Panc1 (cell line): Measurements from ENCODE around the gene PRKD1. TPM values are rescaled to one million over a fixed set of nuclear protein-coding genes. Genes with fewer than 3 reads are reported as not detected.
A peak's percentile ranks its signal among the peaks of the same experiment; 100 is the strongest.

ENCODE experiments used
- ATAC-seq: fragments of 200-7000 bp; cut with Tn5 transposase; 2 replicates; pipeline ENCODE4 v1.9.1; 2020; ENCODE audit warnings: mild to moderate bottlenecking, moderate library complexity
- BruUV-seq: library from RNA; stranded (reverse); fragments of 400-500 nt; replicated peaks from 2 replicates; lab custom pipeline; 2021; lab: Mats Ljungman, UMichigan
- CTCF ChIA-PET: fragments of 300-600 bp; sonication (Branson Sonifier 250); formaldehyde crosslinking; loops from one replicate; lab custom pipeline; 2022; ENCODE audit warnings: antibody characterized with exemption; lab: Charles Lee
- POLR2A ChIA-PET: fragments of 300-600 bp; sonication (Branson Sonifier 250); formaldehyde crosslinking; loops from one replicate; lab custom pipeline; 2022; ENCODE audit warnings: antibody characterized with exemption; lab: Charles Lee
- DNase-seq: peaks from one replicate; pipeline ENCODE4 v3.0.0-alpha.2; 2010; ENCODE audit warnings: low read depth, low spot score
- H3K27ac ChIP-seq: 2 replicates; pipeline ENCODE4 v1.5.1; 2011; ENCODE audit warnings: mild to moderate bottlenecking, low read length, inconsistent platforms
- H3K27me3 ChIP-seq: fragments of 200-500 bp; sonication (Bioruptor generic); 2 replicates; pipeline ENCODE4 v1.6.0; 2014; ENCODE audit warnings: low read length, inconsistent platforms; ENCODE audit not compliant: control insufficient read depth, insufficient read depth
- H3K36me3 ChIP-seq: fragments of 200-500 bp; sonication (Bioruptor generic); 2 replicates; pipeline ENCODE4 v1.5.1; 2014; ENCODE audit warnings: inconsistent platforms, mild to moderate bottlenecking, low read length, moderate library complexity; ENCODE audit not compliant: control insufficient read depth, insufficient read depth
- H3K4me1 ChIP-seq: 2 replicates; pipeline ENCODE4 v1.5.1; 2011; ENCODE audit warnings: inconsistent platforms, mild to moderate bottlenecking, low read length, moderate library complexity; ENCODE audit not compliant: control insufficient read depth, insufficient read depth
- H3K4me3 ChIP-seq, 2 experiments: 2 replicates each; pipeline ENCODE4 v1.5.1; 2011 to 2012; ENCODE audit warnings: low read depth in 2 of 2, low read length in 2 of 2, mild to moderate bottlenecking in 2 of 2, inconsistent platforms in 1 of 2, moderate library complexity in 1 of 2
- H3K9me3 ChIP-seq: fragments of 200-500 bp; sonication (Bioruptor generic); 2 replicates; pipeline ENCODE4 v1.5.1; 2014; ENCODE audit warnings: low read depth, mild to moderate bottlenecking, inconsistent platforms, low read length, moderate library complexity; ENCODE audit not compliant: control insufficient read depth, insufficient read depth
- POLR2AphosphoS5 ChIP-seq: IDR thresholded peaks from 2 replicates; pipeline ENCODE4 v1.6.1; 2012; ENCODE audit warnings: mild to moderate bottlenecking, low read depth, low read length, moderate library complexity
- REST ChIP-seq, 2 experiments: IDR thresholded peaks; 2 replicates each; pipeline ENCODE4 v1.6.1; 2011 to 2012; ENCODE audit warnings: low read depth in 2 of 2, control low read depth in 1 of 2, low read length in 1 of 2, mild to moderate bottlenecking in 1 of 2, moderate library complexity in 1 of 2; ENCODE audit not compliant: insufficient read depth in 1 of 2
- SIN3A ChIP-seq: IDR thresholded peaks from 2 replicates; pipeline ENCODE4 v1.6.1; 2012; ENCODE audit warnings: low read depth, mild to moderate bottlenecking, low read length, moderate library complexity, borderline replicate concordance; ENCODE audit not compliant: insufficient read depth
- TCF7L2 ChIP-seq: IDR thresholded peaks from 2 replicates; pipeline ENCODE4 v1.6.1; 2011; ENCODE audit warnings: mild to moderate bottlenecking, low read depth, low read length, inconsistent platforms
- in situ Hi-C: cut with HindIII; loops from 2 replicates; pipeline ENCODE4 v1.10.0; 2016; ENCODE audit warnings: low sequenced_read_pairs, low pct_unique_long_range_greater_than_20kb
- intact Hi-C: fragments of 100-400 bp; cut with micrococcal nuclease; formaldehyde crosslinking; loops from one replicate; pipeline ENCODE4 v1.10.0; 2022; ENCODE audit not compliant: unreplicated experiment
- total RNA-seq: library from RNA; stranded (reverse); gene quantifications from one replicate; pipeline ENCODE4 v1.2.1, GENCODE V29; 2021; ENCODE audit not compliant: unreplicated experiment
- TF ChIP-seq, protein P1 (sequence below): fragments of 450-650 bp; IDR thresholded peaks from 2 replicates; pipeline ENCODE4 v1.5.1; 2017; ENCODE audit warnings: mild to moderate bottlenecking

PRKD1 gene
- total RNA-seq, 1 experiment from 2014 or later: 8.2 TPM

- intact Hi-C loops: no loop called here
- no peaks in the 10 kb centered on the region for H3K27me3 ChIP-seq
- POLR2A ChIA-PET: no interaction called here
- TF ChIP-seq POLR2AphosphoS5 (no peak), SIN3A (no peak), REST (IDR thresholded peaks at IDR 0.05; ENCODE audit: insufficient read depth in 1 of 2, low read depth in 2 of 2, low read length in 1 of 2) (no peak), TCF7L2 (no peak)
- TF ChIP-seq, protein P1, sequence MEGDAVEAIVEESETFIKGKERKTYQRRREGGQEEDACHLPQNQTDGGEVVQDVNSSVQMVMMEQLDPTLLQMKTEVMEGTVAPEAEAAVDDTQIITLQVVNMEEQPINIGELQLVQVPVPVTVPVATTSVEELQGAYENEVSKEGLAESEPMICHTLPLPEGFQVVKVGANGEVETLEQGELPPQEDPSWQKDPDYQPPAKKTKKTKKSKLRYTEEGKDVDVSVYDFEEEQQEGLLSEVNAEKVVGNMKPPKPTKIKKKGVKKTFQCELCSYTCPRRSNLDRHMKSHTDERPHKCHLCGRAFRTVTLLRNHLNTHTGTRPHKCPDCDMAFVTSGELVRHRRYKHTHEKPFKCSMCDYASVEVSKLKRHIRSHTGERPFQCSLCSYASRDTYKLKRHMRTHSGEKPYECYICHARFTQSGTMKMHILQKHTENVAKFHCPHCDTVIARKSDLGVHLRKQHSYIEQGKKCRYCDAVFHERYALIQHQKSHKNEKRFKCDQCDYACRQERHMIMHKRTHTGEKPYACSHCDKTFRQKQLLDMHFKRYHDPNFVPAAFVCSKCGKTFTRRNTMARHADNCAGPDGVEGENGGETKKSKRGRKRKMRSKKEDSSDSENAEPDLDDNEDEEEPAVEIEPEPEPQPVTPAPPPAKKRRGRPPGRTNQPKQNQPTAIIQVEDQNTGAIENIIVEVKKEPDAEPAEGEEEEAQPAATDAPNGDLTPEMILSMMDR: no peak
- H3K4me3 ChIP-seq: no peak overlapping the region
- no peaks in the 10 kb centered on the region for H3K4me1 ChIP-seq
- no peak overlapping the region for H3K27ac ChIP-seq
- no TSS peak for BruUV-seq
- DNase-seq (no peak), ATAC-seq (no peak)
- CTCF ChIA-PET: no interaction called here
- no peaks in the 10 kb centered on the region for H3K36me3 ChIP-seq
- H3K9me3 ChIP-seq: no peaks in the 10 kb centered on the region
- in situ Hi-C loops: no loop called here
Measured at GRCh38 chr14:29629839-29630238, 297.8 kb downstream of the PRKD1 start.

GRCh38 chr14:29627137-29627536 lies 300.5 kb downstream of the PRKD1 start:
- H3K27ac ChIP-seq: no peak overlapping the region
- POLR2A ChIA-PET: no interaction called here

More at GRCh38 chr14:29627137-29627536, 300.5 kb downstream of the PRKD1 start:
- no peak overlapping the region for H3K4me3 ChIP-seq
- H3K36me3 ChIP-seq: no peaks in the 10 kb centered on the region
- TF ChIP-seq TCF7L2: no peak
- TF ChIP-seq REST (IDR thresholded peaks at IDR 0.05; ENCODE audit: insufficient read depth in 1 of 2, low read depth in 2 of 2, low read length in 1 of 2): no peak
- TF ChIP-seq SIN3A: no peak
- no peak for TF ChIP-seq POLR2AphosphoS5
- TF ChIP-seq, protein P1: no peak
- BruUV-seq: no TSS peak
- H3K4me1 ChIP-seq: no peaks in the 10 kb centered on the region
- in situ Hi-C loops: no loop called here
- CTCF ChIA-PET: no interaction called here
- ATAC-seq (no peak), DNase-seq (peak; percentile 7)
- intact Hi-C loops: no loop called here
- no peaks in the 10 kb centered on the region for H3K27me3 ChIP-seq
- H3K9me3 ChIP-seq: no peaks in the 10 kb centered on the region
